GM19324 (cell line): ENCODE results near the gene NSMCE1.
"Not testable (repeated sequence)": the region's sequence is repeated elsewhere in the genome, so short reads cannot be mapped to it uniquely, and the experiment has no call there.

Source experiments
- ATAC-seq: cut with Tn5 transposase; IDR thresholded peaks from one replicate; pipeline ENCODE4 v1.9.1; 2021; ENCODE audit warnings: mild to moderate bottlenecking, moderate library complexity; ENCODE audit not compliant: unreplicated experiment, low FRiP score

The NSMCE1 gene

DNA sequence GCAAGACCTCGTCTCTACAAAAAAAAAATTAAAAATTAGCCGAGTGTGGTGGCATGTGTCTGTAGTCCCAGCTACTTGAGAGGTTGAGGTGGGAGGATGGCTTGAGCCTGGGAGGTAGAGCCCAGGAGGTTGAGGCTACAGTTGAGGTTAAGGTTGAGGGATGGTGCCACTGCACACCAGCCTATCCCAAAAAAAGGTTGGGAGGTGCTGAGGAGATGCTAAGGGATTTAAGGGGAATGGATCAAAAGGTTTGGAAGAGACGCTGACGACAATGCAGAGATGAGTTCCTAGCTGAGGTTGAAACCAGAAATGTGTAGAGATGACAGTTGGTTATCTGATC is 4.7 kb upstream of the NSMCE1 start:
- ATAC-seq, result no peak

DNA sequence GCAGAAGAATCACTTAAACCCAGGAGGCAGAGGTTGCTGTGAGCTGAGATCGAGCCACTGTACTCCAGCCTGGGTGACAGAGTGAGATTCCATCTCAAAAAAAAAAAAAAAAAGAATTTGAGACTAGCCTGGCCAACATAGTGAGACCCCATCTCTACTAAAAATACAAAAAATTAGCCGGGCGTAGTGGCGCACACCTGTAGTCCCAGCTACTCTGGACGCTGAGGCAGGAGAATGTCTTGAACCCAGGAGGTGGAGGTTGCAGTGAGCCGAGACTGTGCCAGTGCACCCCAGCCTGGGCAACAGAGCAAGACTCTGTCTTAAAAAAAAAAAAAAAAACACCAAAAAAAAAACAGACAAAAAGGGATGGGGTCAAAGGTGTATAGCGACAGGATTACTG is 4.1 kb upstream of the NSMCE1 start:
- not testable (repeated sequence) for ATAC-seq

DNA sequence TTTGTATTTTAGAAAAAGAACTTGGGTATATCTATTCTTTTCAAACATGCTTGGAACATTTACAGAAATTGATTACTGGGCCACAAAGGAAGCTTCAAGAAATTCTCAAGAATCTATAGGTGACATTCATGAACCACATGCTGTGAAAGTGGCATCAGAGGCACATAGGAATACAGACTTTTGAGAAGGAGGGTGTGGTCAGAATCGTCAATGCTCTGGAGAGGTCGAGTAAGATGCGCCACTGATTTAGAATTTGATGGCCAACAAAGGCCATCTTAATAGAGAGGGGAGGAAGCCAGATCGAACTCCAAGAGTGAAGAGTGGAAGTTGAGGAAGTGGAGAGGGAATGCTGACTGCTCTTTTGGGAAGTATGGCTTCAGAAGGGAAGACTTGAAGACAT is 3.5 kb upstream of the NSMCE1 start:
- no peak for ATAC-seq

DNA sequence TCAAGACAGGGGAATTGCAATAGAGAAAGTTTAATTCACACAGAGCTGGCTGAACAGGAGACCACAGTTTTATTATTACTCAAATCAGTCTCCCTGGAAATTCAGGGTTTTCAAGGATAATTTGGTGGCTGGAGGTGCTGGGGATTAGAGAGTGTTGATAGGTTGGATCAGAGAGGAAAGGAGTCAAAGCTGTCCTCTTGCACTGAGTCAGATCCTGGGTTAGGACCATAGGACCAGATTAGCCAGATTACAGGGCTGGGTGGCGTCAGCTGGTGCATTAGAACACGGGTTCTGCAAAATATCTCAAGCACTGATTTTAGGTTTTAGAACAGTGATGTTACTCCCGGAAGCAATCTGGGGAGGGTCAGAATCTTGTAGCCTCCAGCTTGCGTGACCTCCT is 1.8 kb upstream of the NSMCE1 start:
- ATAC-seq, result no peak

DNA sequence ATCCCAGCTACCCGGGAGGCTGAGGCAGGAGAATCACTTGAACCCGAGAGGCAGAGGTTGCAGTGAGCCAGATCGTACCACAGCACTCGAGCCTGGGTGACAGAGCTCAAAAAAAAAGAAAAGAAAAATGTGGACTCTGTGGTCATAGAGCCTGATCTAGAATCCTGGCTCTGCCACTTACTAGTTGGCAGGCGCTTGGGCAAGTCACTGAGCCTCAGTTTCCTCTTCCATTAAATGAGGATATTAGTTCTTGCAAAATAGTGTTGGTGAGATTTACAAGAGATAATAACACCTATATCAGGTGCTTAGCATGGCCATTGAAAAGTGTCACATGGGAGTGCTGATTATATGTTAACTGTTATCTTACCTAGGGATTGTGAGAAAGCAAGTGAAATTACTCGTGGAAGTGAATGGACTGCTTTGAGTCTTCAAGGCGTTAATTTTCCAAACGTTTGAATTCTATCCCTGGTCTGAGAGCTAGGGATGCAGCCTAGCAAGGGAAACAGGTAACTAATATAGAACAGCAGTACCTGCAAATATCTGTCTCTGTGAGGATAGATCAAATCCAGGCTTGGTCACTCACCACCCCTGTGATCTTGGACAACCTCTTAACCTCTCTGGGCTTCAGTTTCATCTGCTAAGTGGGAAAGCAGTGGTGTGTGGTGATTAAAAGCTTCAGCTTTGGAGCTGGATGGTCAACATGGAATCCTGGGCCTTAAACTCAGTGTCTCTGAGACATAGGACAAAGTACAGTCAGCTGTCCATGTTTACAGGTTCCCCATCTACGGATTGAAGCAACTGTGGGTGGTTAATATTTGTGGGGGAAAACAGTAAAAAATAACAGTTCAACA is 953 bp upstream of the NSMCE1 start:
- no peak for ATAC-seq

DNA sequence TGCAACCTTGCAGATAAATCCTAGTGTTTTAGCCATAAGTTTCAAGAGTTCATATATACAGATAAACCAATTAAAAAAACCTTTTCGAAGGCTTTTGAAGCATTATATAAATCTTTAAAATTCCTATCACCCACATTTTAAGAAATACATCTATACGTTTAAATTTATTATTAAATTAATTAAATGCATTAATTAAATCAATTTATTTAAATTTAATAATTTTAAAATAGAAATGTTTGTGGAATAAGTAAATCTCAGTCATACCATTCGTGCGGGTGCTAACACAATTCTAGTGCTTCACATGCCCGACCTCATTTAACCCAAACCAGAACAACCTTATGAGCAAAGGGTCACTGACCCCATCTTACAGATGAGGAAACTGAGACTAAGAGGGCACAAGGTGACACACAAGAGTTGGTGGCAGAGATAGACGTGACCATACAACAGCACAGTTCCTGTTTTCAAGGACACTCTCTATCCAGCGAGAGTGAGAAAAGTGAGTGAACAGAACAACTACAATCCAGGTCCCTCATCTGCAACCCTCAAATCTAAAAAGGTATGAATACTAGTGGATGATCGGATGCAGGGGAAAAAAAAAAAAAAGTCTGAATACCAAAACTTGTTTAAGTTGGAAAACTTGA is 1.4 kb downstream of the NSMCE1 start:
- ATAC-seq, result no peak

DNA sequence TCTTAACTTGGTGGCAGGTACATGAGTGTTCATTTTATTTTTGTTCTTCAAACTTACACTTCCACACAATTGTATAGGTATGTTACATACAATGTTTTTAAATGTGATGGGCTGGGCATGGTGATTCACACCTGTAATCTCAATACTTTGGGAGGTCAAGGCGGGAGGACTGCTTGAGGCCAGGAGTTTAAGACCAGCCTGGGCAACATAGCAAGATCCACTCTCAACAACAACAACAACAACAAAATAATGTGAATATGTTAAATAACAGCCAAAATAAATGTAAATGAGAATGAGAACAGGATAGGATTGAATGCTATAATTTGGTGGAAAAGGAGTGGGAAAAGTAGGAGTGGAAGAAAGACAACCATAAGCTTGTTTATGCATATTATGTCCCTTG is 2.6 kb downstream of the NSMCE1 start:
- ATAC-seq, result no peak

DNA sequence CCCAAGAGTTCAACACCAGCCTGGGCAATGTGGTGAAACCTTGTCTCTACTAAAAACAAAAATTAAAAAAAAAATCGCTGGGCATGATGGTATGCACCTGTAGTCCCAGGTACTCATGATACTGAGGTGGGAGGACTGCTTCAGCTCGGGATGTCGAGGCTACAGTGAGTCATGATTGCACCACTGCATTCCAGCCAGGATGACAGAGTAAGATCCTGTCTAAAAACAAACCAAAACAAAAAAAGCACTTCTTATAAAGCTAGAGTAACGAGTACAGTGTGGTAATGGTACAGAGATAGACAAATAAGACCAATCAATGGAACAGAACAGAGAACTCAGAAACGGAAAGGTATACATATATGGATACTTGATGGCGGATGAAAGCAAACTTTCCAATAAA is 4.4 kb downstream of the NSMCE1 start:
- ATAC-seq, result no peak

DNA sequence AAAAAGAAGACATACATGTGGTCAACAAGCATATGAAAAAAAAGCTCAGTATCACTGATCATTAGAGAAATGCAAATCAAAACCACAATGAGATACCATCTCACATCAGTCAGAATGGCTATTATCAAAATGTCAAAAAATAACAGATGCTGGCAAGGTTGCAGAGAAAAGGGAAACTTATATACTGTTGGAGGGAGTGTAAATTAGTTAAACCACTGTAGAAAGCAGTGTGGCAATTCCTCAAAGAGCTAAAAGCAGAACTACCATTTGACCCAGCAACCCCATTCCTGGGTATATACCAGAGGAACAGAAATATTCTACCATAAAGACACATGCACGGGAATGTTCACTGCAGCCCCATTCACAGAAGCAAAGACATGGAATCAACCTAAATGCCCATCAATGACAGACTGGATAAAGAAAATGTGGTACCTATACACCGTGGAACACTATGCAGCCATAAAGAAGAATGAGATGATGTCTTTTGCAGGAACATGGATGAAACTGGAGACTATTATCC is 5.6 kb downstream of the NSMCE1 start:
- not testable (repeated sequence) for ATAC-seq

DNA sequence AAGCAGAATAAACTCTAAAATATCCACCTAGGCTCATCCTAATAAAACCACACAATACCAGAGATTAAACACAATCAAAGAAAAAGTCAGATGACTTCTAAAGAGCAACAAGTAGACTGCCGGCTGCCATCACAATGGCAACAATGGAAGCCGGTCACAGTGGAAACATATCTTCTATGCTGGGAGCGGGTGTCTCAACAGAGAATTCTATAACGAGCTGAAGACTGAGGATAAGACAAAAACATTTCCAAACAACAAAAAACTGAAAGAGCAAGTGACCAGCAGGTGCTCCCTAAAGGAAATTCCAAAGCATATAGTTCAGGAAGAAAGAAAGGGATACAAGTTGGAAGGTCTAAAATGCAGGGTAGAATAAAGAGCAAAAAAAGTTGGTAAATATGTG is 8.9 kb downstream of the NSMCE1 start:
- ATAC-seq, result no peak

DNA sequence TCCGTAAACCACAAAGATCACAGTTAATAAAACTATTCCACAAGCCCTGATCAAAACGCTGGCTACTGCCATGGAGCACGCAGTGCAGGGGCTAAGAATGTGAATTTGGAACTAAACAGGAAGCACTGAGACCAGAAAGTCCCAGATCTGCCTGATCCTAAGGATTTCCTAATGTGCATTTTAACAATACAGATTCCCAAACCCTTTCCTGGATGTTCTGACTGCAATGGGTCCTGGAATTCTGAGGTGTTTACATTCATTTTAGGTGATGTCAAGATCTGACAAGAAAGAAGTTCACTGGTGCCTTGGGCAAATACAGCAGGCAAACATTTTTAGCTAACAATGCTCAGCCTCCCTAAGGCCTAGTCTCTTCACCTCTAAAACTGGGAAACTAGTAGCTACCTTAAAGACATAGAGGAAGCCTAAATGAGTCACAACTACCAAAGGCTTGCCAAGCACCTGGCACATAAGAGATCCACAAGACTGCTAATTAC is 10.3 kb downstream of the NSMCE1 start:
- no peak for ATAC-seq

DNA sequence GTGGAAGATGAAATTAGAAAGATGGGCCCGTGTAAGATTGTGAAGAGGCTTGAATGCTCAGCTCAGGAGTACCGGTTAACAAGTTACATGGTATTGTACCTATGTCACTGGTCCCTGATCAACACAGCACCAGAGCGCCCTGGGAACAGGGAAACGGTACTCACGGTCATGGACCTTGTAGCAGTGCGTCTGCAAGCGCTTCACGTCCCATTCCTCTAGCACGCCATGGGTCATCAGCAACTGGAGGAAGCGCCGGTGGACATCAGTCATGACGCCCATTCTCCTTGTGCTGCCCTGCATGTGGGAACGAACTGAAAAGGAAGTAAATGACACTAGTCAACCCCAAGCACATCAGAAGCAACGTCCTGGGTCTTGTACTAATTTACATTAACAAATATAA is 11.3 kb downstream of the NSMCE1 start:
- no peak for ATAC-seq

DNA sequence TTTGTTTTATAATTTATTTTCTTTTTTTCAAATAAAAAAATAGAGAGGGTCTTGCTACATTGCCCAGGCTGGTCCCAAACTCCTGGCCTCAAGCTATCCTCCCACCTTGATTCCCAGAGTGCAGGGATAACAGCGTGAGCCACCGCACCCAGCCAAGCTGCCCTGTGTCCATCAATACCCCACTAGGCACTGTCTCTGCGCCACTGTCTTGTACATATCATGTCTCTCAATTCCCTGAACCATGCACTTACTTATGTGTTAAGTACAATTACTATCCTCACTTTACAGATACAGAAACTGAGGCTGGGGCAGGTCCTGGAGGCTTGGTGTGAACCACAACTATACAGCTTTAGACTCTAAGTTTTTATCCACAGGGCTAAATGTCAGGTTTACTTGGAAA is 11.7 kb downstream of the NSMCE1 start:
- no peak for ATAC-seq

DNA sequence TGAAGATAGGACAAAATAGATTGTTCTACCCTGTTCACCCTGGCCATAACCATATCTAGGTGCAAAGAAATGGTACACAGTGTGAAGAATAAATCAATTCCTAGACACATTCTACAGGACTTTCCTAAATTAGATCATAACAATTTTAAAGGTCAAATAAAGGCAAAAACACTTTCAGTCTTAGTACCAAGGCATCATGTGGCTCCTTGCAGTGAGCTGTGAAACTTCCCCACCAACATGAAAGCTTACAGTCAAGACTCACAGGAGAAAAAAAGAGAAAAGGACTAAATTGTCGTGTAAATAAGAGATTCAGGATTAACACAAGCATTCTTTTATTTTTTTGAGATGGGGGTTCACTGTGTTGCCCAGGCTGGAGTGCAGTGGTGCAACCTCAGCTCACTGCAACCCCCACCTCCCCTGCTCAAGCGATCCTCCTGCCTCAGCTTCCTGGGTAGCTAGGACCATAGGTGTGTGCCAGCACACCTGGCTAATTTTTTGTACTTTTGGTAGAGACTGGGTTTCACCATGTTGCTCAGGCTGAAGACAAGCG is 14.2 kb downstream of the NSMCE1 start:
- peak; percentile 59 for ATAC-seq

DNA sequence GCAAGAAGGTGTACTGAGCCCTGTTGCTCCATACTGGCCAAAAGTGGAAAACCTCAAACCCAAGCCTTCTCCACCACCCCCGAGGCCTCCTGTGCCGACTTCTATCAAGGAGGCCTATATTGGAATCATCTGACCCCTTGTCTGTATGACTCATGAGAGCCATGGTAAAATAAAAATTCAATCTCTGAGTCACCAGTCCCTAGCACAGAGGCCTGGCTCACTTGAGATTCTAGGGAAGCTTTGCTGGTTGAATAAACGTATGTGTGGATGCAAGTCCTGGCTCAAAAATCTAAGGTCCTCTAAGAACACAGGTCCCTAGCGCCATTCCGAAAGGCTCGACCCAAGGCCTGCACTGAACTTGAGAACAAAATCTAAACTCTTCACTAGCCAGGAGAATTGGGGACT is 15.0 kb downstream of the NSMCE1 start:
- ATAC-seq, result no peak

DNA sequence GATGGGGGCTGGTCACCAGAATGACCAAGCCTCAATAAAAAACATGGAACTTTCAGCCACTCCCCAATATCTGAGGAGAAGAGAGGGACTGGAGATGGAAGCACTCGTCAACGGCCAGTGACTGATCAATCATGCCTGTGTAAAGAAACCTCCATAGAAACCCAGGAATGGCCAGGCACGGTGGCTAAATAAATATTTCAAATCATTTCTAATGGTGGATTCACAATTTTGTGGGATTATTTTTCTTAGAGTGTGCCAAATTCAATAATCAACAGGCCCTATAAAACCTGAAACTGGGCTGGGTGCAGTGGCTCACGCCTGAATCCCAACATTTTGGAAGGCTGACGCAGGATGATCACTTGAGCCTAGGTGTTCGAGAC is 16.4 kb downstream of the NSMCE1 start:
- ATAC-seq, result no peak

DNA sequence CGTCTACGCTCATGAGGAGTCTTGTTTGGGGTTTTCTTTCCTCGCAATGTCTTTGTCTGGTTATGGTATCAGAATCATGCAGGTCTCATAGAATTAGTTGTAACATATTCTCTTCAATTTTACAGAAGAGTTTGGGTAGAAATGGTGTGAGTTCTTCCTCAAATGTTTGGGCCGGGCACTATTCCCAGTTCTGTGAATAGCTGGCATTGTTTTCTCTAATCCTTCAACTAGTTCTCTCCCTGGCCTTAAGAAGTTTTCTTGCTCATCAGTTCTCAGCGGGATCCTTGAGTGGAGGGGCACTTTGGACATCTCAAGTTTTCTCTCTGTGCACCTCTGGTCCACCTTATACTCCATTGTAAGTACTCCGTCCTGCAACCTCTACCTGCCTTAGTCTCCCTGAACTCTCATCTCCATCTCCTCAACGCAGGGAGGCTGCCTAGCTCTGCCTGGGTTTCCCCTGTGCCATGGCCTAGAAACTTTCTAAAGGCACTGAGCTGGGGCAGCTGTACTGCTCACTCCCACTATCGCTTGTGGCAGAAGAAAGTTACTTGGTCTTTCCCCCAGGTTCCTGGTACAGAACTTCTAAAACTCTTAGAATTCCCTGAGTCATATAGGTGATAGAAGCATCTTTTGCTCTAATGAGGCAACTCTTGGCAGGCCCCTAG is 16.9 kb downstream of the NSMCE1 start:
- ATAC-seq, result no peak

DNA sequence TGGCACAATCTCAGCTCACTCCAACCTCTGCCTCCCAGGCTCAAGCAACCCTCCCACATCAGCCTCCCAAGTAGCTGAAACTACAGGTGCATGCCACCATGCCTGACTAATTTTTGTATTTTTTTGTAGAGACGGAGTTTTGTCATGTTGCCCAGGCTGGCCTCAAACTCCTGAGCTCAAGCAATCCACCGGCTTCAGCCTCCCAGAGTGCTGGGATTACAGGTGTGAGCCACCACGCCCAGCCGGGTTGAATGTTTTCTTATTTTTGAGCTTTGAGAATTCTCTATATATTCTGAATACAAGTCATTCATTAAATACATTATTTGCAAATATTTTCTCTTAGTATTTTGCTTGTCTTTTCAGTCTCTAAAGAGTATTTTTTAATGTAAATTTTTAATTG is 19.7 kb downstream of the NSMCE1 start:
- not testable (repeated sequence) for ATAC-seq

DNA sequence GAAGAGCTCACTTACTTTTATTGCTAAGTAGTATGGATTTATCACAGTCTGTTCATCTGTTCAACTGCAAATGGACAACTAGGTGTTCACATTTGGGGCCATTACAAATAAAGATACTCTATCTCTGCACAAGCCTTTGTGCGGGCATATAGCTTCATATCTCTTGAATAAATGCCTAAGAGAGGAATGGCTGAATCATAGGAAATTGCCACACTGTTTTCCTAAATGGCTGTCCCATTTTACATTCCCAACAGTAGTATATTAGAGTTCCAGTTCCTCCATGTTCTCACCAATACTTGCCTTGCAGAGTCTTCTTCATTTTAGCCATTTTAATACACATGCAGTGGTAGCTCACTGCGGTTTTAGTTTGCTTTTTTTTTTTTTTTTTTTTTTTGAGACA is 20.5 kb downstream of the NSMCE1 start:
- ATAC-seq, result no peak

DNA sequence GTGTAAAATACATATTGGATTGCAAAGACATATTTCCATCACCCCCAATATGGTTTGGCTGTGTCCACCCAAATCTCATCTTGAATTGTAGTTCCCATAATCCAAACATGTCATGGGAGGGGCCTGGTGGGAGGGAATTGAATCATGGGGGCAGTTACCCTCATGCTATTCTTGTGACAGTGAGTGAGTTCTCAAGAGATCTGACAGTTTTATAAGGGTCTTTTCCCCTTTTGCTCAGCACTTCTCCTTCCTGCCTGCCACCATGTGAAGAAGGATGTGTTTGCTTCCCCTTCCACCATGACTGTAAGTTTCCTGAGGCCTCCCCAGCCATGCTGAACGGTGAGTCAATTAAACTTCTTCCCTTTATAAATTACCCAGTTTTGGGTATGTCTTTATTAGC is 21.5 kb downstream of the NSMCE1 start:
- not testable (repeated sequence) for ATAC-seq

DNA sequence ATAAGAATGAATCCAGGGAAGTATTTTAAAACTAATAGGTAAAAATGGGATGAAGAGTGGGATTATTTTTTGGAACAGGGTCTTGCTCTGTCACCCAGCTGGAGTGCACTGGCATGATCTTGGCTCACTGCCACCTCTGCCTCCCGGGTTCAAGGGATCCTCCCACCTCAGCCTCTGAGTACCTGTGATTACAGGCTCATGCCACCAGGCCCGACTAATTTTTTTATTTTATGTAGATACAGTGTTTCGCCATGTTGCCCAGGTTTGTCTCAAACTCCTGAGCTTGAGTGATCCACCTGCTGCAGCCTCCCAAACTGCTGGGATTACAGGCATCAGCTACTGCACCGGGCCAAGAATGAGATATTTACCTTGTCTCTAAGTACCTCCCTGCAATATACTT is 22.1 kb downstream of the NSMCE1 start:
- no peak for ATAC-seq
